B cell (primary cell): ENCODE data around the gene ABCC10. TPM values are rescaled to one million over a fixed set of nuclear protein-coding genes. Genes with fewer than 3 reads are reported as not detected.
"Not testable (repeated sequence)": the region's sequence is repeated elsewhere in the genome, so short reads cannot be mapped to it uniquely, and the experiment has no call there.

Experiments
- ATAC-seq: fragments of 200-7000 bp; cut with Tn5 transposase; one replicate; pipeline ENCODE4 v1.10.0; 2021; ENCODE audit warnings: low read depth, mild to moderate bottlenecking, moderate number of reproducible peaks, moderate library complexity
- CTCF ChIA-PET: fragments of 350-600 bp; sonication (Branson Sonifier 250); formaldehyde crosslinking; loops from one replicate; lab custom pipeline; 2021; ENCODE audit warnings: antibody characterized with exemption, inconsistent platforms; lab: Charles Lee
- POLR2A ChIA-PET: fragments of 350-600 bp; sonication (Branson Sonifier 250); formaldehyde crosslinking; loops from one replicate; lab custom pipeline; 2021; ENCODE audit warnings: antibody characterized with exemption; lab: Charles Lee
- DNase-seq: peaks from one replicate; pipeline ENCODE4 v3.0.0; 2013
- H2AFZ ChIP-seq: 2 replicates; pipeline ENCODE4 v1.6.1; 2012; ENCODE audit warnings: mild to moderate bottlenecking, low read depth, low read length; ENCODE audit not compliant: insufficient read depth, poor library complexity, severe bottlenecking
- H3K27ac ChIP-seq, 2 donors: 1 replicate in 1 of 2; 2 replicates in 1 of 2; pipeline ENCODE4 v1.5.1; 2012 to 2013; ENCODE audit warnings: low read length in 2 of 2, mild to moderate bottlenecking in 2 of 2, moderate library complexity in 1 of 2
- H3K27me3 ChIP-seq, 4 experiments: fragments of 200-600 bp in 1 of 4; sonication (generic) in 1 of 4; replicated peaks in 1 of 4; 1 replicate in 2 of 4; 2 replicates in 2 of 4; pipeline versions ENCODE4 v1.6.1 to v1.7.0; 2013 to 2016; ENCODE audit warnings: low read length in 3 of 4, mild to moderate bottlenecking in 2 of 4, mixed read lengths in 1 of 4, moderate library complexity in 1 of 4; ENCODE audit not compliant: insufficient read depth in 4 of 4, control insufficient read depth in 3 of 4; ENCODE audit errors: control extremely low read depth in 1 of 4
- H3K36me3 ChIP-seq, 2 experiments: replicated peaks in 1 of 2; 1 replicate in 1 of 2; 2 replicates in 1 of 2; pipeline versions ENCODE4 v1.6.1 to v1.7.1; 2013; ENCODE audit warnings: low read length in 1 of 2; ENCODE audit not compliant: insufficient read depth in 2 of 2, control insufficient read depth in 1 of 2; ENCODE audit errors: control extremely low read depth in 1 of 2, extremely low read depth in 1 of 2
- H3K4me1 ChIP-seq, 2 donors: fragments of 200-600 bp in 1 of 2; sonication (generic) in 1 of 2; 1 replicate in 1 of 2; 2 replicates in 1 of 2; pipeline versions ENCODE4 v1.5.1 to v1.6.1; 2013 to 2017; ENCODE audit warnings: low read length in 2 of 2; ENCODE audit not compliant: control insufficient read depth in 2 of 2, insufficient read depth in 2 of 2
- H3K4me2 ChIP-seq: replicated peaks from 2 replicates; pipeline ENCODE3; 2012; ENCODE audit warnings: mild to moderate bottlenecking, low read depth, low read length; ENCODE audit not compliant: poor library complexity, severe bottlenecking
- H3K4me3 ChIP-seq, 5 experiments: fragments of 200-600 bp in 1 of 5; sonication (generic) in 1 of 5; 1 replicate in 3 of 5; 2 replicates in 2 of 5; pipeline versions ENCODE4 v1.5.1 to v1.7.0; 2011 to 2016; ENCODE audit warnings: low read length in 4 of 5, mild to moderate bottlenecking in 4 of 5, low read depth in 2 of 5, control low read depth in 1 of 5, moderate library complexity in 1 of 5; ENCODE audit not compliant: insufficient read depth in 1 of 5; ENCODE audit errors: control extremely low read depth in 1 of 5, extremely low read depth in 1 of 5
- H3K79me2 ChIP-seq: fragments of 200-600 bp; sonication (generic); one replicate; pipeline ENCODE4 v1.6.0; 2016; ENCODE audit warnings: low read length; ENCODE audit not compliant: control insufficient read depth, insufficient read depth
- H3K9ac ChIP-seq: fragments of 200-600 bp; sonication (generic); 2 replicates; pipeline ENCODE4 v1.6.1; 2017; ENCODE audit warnings: mild to moderate bottlenecking, low read length, moderate library complexity
- H3K9me3 ChIP-seq, 3 donors: one replicate each; pipeline versions ENCODE4 v1.6.1 to v1.7.1; 2013; ENCODE audit warnings: low read length in 2 of 3; ENCODE audit not compliant: control insufficient read depth in 2 of 3, insufficient read depth in 1 of 3; ENCODE audit errors: control extremely low read depth in 1 of 3
- H4K20me1 ChIP-seq: 2 replicates; pipeline ENCODE4 v1.6.0; 2012; ENCODE audit warnings: mild to moderate bottlenecking, low read length; ENCODE audit not compliant: insufficient read depth, control insufficient read depth, poor library complexity, severe bottlenecking
- H3K27ac Mint-ChIP-seq: one replicate; pipeline ENCODE4 v1.8.0; 2021; ENCODE audit warnings: mixed read lengths
- H3K27me3 Mint-ChIP-seq: one replicate; pipeline ENCODE4 v1.8.0; 2021; ENCODE audit warnings: mixed read lengths
- H3K4me1 Mint-ChIP-seq: one replicate; pipeline ENCODE4 v1.8.0; 2021; ENCODE audit warnings: mixed read lengths
- H3K4me3 Mint-ChIP-seq: one replicate; pipeline ENCODE4 v1.8.0; 2021; ENCODE audit warnings: mixed read lengths
- H3K9me3 Mint-ChIP-seq: one replicate; pipeline ENCODE4 v1.8.0; 2022; ENCODE audit warnings: mixed read lengths; ENCODE audit not compliant: insufficient read depth
- EZH2 ChIP-seq: IDR thresholded peaks from 2 replicates; pipeline ENCODE4 v1.6.1; 2012; ENCODE audit warnings: borderline replicate concordance, low read depth, mild to moderate bottlenecking, moderate library complexity, low read length; ENCODE audit not compliant: insufficient read depth, poor library complexity, severe bottlenecking
- WGBS: methylation state at CpG from one replicate; pipeline ENCODE4 v1.1.5; 2013; ENCODE audit warnings: missing lambda C conversion rate; ENCODE audit not compliant: insufficient coverage; 5-methylcytosine and 5-hydroxymethylcytosine counted together
- intact Hi-C: fragments of 100-400 bp; cut with micrococcal nuclease; formaldehyde crosslinking; loops from one replicate; pipeline ENCODE4 v1.10.0; 2022
- polyA plus RNA-seq: library from polyadenylated mRNA; depleted of rRNA; stranded (reverse); fragments of >200 nt; gene quantifications from 2 replicates; pipeline ENCODE4 v1.2.3, GENCODE V29; 2012
- total RNA-seq, 2 donors: library from RNA; stranded (reverse); fragments of 120-200 nt in 1 of 2; gene quantifications; 1 replicate in 1 of 2; 2 replicates in 1 of 2; pipeline versions ENCODE4 v1.2.3 to v1.2.4, GENCODE V29; 2013 to 2022
- TF ChIP-seq, protein P1 (sequence below): fragments of 200-600 bp; IDR thresholded peaks from one replicate; pipeline ENCODE4 v1.8.0; 2022; ENCODE audit warnings: antibody characterized with exemption, mild to moderate bottlenecking

The ABCC10 gene
- total and polyA plus RNA-seq, 2 donors (not counting 1 experiment from before 2014, with no cell fraction given) = 39.5 to 71.5 TPM

DNA sequence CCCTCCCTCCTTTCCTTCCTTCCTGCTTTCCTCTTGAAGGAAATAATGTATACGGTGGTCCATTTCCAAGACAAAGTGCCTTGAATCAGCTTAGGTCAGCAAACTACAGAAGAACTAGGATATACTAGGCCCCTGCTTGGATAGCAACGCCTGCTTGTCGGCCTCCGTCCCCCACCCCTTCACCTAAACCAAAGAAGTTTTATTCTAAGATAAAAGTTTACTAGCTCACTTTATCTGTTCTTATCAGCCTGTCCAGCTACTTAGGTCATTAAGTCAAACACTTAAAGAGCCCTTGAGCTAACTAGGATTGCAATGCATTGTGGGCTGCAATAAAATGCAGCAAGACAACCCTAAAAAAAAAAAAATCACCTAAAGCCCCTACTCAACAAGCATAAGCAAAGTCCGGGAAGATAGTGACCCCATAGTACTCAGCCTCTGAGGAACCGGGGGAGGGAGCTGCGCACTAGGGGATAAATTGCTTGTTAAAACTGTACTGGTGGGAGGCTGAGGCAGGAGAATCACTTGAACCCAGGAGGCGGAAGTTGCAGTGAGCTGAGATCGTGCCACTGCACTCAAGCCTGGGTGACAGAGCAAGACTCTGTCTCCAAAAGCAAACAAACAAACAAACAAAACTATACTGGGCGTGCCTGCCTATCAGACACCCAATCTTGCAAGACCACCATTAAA lies 36.4 kb upstream of the ABCC10 start:
- H3K9me3 ChIP-seq, H3K36me3 ChIP-seq, H3K27ac ChIP-seq, H4K20me1 ChIP-seq, H3K4me3 ChIP-seq, ATAC-seq, intact Hi-C loops, H3K9me3 Mint-ChIP-seq, H3K27ac Mint-ChIP-seq, H3K79me2 ChIP-seq, H3K9ac ChIP-seq, DNase-seq: not testable (repeated sequence)
- Histone ChIP-seq H3K4me1 (peaks cover 27 to 28% of the 10 kb centered on the region in 2 donors), H3K27me3 (peaks cover 0 to 13% (median 7%) of the 10 kb centered on the region in 4 experiments), H3K4me2 (peak overlapping the region; percentile 49), H2AFZ (peak overlapping the region; percentile 63)
- ChIA-PET CTCF (interaction anchor here (1.0 kb wide), 1 partner anchor 9 kb away, joined by 3 read pairs; no protein-coding TSS in a partner anchor), POLR2A (interaction anchor here (1.2 kb wide), 1 partner anchor 11 kb away, joined by 5 read pairs; no protein-coding TSS in a partner anchor)
- Mint-ChIP-seq H3K27me3 (peaks cover 16% of the 10 kb centered on the region), H3K4me3 (peak overlapping the region; percentile 20), H3K4me1 (peaks cover 30% of the 10 kb centered on the region)
- WGBS = 77% methylated on average over 7 of the region's 10 CpGs

DNA sequence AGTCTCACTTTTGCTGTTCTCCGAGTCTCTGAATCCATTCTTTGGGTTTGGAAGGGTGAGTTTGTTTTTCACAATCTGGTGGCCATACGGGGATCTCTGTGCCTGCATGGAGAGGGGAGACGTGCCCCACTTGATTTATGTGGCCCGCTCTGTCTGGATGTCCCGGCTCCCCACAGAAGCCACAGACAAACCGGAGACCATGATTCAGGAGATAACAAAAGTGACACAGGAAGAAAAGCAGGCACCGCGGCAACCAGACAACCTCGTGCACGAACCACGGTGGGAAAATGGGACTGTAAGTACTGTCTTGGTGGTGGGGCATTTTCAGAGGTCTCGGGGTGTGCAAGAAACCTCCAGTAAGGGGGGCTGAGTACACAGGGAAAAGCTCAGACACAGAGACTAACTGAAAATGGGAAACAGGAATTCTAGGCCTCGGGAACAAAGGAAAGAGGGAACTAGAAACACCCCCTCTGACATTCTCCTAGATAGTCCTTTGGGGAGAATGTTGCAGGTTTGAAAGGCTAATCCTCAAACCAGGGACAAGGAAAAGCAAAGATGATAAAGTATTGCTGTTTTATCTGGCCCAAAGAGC lies 35.8 kb upstream of the ABCC10 start:
- peaks cover 25% of the 10 kb centered on the region for H3K4me1 Mint-ChIP-seq
- peaks cover 16% of the 10 kb centered on the region for H3K27me3 Mint-ChIP-seq
- intact Hi-C loops = no loop called here
- Histone ChIP-seq H3K27ac (no peak overlapping the region), H3K36me3 (no peaks in the 10 kb centered on the region), H2AFZ (peak overlapping the region; percentile 63), H3K9ac (no peak overlapping the region), H3K9me3 (no peaks in the 10 kb centered on the region), H3K4me3 (no peak overlapping the region), H4K20me1 (no peaks in the 10 kb centered on the region), H3K4me1 (peaks cover 22 to 23% of the 10 kb centered on the region in 2 donors), H3K79me2 (no peaks in the 10 kb centered on the region), H3K4me2 (peak overlapping the region; percentile 49), H3K27me3 (peaks cover 0 to 13% (median 7%) of the 10 kb centered on the region in 4 experiments)
- TF ChIP-seq, protein P1, sequence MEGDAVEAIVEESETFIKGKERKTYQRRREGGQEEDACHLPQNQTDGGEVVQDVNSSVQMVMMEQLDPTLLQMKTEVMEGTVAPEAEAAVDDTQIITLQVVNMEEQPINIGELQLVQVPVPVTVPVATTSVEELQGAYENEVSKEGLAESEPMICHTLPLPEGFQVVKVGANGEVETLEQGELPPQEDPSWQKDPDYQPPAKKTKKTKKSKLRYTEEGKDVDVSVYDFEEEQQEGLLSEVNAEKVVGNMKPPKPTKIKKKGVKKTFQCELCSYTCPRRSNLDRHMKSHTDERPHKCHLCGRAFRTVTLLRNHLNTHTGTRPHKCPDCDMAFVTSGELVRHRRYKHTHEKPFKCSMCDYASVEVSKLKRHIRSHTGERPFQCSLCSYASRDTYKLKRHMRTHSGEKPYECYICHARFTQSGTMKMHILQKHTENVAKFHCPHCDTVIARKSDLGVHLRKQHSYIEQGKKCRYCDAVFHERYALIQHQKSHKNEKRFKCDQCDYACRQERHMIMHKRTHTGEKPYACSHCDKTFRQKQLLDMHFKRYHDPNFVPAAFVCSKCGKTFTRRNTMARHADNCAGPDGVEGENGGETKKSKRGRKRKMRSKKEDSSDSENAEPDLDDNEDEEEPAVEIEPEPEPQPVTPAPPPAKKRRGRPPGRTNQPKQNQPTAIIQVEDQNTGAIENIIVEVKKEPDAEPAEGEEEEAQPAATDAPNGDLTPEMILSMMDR = no peak
- no peak for TF ChIP-seq EZH2
- DNase-seq (no peak), ATAC-seq (no peak)
- POLR2A ChIA-PET = no interaction called here
- H3K9me3 Mint-ChIP-seq = no peaks in the 10 kb centered on the region
- CTCF ChIA-PET = interaction anchor here (1.2 to 2.5 kb wide), 3 partner anchors 22 to 128 kb away, joined by 3 to 12 read pairs (median 4); partner anchors contain the start of genes CRIP3 and ZNF318
- peak overlapping the region; percentile 20 for H3K4me3 Mint-ChIP-seq
- 11% methylated on average over 12 of the region's 13 CpGs for WGBS
- no peak overlapping the region for H3K27ac Mint-ChIP-seq

DNA sequence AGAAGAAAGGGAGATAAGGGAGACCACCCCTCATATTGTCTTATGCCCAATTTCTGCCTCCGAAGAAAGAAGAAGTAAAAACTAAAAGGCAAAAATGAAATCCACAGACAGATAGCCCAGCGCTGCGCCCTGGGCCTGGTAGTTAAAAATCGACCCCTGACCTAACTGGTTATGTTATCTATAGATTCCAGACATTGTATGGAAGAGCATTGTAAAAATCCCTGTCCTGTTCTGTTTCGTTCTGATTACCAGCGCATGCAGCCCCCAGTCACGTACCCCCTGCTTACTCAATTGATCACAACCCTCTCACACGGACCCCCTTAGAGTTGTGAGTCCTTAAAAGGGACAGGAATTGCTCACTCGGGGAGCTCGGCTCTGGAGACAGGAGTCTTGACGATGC lies 34.2 kb upstream of the ABCC10 start:
- intact Hi-C loops, POLR2A ChIA-PET, H3K27ac ChIP-seq, H3K9me3 Mint-ChIP-seq, H3K79me2 ChIP-seq, ATAC-seq, H3K27ac Mint-ChIP-seq, H4K20me1 ChIP-seq, H3K9me3 ChIP-seq, H3K36me3 ChIP-seq, DNase-seq: not testable (repeated sequence)
- peaks cover 34% of the 10 kb centered on the region for H3K4me1 Mint-ChIP-seq
- H3K9ac ChIP-seq = peak overlapping the region; percentile 49
- peak overlapping the region; percentile 73 for H2AFZ ChIP-seq
- peak overlapping the region; percentile 76 for H3K4me3 Mint-ChIP-seq
- peaks cover 16% of the 10 kb centered on the region for H3K27me3 Mint-ChIP-seq
- CTCF ChIA-PET = interaction anchor here (0.5 to 5.9 kb wide), 6 partner anchors 9 to 166 kb away, joined by 3 to 34 read pairs (median 4); partner anchors contain the start of gene CRIP3
- peaks cover 0 to 13% (median 7%) of the 10 kb centered on the region in 4 experiments for H3K27me3 ChIP-seq
- peak overlapping the region; percentile 79 for H3K4me2 ChIP-seq
- 46% methylated on average over 5 of the region's 11 CpGs for WGBS
- H3K4me3 ChIP-seq = peak overlapping the region in 4 of 5 experiments; percentile 25 to 59 (median 37)
- H3K4me1 ChIP-seq = peaks cover 28 to 30% of the 10 kb centered on the region in 2 donors
